Measurements from ENCODE around the gene CDKN1C.
A peak's percentile ranks its signal among the peaks of the same experiment; 100 is the strongest.

Gene CDKN1C

DNA sequence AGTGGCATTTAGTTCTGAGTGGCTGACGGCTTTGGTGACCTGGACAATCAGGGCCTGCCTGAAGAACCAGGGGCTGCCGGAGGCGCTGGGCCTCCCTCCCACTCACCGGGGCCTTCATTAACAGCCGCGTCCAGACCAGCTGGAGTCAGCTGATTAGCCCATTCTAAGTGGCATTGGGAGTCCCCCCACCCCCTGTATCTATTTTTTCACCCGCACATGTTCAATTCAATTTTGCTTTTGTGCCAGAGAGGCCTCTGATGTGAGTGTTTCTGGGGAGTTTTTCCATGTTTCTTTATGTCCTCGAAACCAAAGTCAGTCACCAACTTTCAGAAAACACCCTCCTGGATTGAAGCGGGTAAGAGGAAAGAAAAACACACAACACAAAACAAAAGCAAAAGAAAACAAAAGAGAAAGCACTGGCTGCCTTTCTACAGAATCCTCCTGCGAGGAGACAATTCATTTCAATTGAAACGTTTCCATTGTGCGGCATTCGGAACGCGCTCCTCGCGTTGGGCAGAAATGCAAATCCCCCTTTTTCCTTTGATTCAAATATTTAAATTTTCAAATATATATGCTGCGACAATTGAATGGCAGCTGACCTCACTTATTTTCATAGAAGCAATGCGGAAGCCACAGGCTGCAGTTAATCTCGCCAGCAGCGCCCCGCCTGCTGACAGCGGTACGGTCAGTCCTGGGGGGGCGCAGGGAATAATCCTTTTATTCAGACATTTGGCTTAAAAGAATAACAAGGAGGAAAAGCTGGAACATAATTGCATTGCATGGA lies 17.7 kb downstream of the CDKN1C start:
- no peak for DNase-seq

DNA sequence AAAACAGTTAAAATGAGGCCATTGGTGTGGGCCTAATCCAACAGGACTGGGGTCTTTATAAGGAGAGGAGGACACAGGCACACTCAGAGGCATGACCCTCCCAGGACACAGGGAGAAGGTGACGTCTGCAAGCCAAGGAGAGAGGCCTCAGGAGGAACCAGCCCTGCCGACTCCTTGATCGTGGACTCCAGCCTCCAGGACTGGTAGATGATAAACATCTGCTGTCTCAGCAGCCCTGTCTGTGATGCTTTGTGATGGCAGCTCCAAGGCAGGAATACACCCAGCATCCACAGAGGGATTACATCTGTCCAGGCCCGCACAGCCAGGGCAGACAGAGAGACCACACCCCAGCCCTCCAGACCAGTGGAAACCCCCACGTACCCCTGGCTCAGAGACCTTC lies 18.4 kb downstream of the CDKN1C start:
- DNase-seq: no peak

DNA sequence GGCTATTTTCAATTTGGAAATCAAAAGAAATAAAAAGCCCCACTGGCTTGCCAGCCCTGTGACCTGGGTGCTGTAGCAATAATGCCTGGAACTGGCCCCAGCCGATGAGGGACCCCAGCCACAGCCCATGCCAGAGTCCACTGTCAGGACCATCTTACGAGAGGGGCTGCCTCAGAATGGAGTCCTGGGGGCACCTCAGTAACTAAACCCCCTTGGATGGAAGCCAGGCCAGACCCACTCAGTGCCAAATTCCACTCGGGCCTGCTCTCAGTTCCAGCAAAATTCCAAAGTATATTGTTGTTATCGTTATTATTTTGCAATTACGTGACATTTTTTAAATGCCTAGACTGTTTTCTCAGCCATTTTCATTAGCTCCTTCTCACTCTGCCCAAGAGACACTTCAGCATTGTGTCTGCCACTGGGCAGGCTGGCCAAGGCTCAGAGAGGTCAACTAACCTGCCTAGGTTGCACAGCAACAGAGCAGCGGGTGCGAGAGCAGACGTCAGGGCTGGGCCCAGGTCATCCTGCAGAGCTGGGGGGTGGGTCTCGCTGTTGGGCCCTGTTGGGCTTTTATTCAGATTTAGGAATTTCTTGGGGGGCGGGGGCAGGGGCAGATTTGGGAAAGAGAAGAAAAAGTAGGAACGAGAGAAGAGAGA lies 19.5 kb downstream of the CDKN1C start:
- no peak for DNase-seq

DNA sequence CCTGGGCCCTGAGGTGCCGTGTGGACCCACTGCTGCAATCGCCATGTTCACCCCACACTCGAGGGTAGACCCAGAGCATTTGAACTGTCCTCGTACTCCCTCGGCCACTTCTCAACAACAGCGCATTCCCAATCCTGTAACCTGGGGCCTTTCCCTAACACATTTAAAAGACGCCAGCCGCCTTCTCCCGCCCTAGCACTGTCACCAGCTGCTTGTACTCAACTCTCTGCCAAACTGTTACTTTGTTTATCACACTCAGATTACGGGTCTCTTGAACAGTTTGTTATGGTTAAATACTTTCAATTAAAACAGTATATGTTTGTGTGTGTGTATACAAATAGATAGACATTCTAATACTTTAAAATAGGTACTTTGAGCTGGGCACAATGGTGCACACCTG lies 20.7 kb downstream of the CDKN1C start:
- DNase-seq: no peak

DNA sequence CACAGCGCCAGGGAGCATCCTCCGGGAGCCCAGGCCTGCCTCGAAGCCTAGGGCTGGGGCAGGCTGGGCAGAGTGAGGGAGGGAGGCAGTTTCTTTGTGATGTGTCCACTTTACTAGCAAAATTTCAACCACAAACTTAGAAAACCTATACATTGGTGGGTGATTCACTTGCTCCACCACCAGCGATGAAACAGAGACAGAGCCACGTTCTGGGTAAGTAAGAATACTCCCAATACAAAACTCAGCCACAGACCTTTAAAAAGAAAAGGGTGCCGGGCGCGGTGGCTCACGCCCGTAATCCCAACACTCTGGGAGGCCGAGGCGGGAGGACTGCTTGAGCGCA lies 22.3 kb downstream of the CDKN1C start:
- DNase-seq: no peak

DNA sequence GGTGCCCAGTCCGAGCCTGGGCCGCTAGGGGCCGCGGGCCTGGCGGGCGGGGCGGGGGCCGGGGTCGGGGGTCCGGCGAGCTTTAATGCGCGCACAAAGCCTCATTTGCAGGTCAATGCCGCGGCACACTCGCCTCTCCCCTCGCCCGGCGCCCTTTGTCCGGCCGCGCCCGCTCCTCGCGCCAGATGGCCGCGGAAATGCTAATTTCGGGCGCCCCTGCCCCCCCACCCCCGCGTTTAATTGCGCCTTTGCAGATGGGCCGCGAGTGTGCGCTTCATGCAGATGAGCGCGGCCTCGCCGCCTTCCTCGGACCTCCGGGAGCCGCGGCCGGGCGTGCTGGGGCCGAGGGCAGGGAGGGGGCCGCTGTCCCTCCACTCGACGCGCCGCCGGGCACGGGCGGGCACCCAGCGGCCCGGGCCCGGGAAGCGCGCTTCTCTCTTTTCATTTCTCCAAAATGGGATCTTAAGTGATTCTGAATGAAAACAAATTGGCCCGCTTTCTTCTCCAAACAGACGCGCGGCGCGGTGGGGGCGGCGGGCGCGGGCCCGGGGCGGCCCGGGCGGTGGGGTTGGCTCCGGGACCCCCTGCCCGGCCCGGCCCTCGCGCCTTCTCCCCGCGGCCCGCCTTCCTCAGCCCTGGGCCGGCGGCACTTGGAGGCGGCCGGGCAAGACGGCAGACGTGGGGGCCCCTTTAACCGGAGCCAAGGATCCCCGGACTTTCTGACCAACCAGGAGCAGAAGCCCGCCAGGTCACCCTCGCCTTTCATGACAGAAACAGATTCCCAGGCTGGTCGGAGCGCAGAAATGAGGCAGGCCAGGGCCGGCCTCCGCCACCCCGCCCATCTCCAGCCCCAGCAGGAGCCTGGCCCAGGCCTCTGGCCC lies 22.9 kb downstream of the CDKN1C start:
- DNase-seq: no peak

DNA sequence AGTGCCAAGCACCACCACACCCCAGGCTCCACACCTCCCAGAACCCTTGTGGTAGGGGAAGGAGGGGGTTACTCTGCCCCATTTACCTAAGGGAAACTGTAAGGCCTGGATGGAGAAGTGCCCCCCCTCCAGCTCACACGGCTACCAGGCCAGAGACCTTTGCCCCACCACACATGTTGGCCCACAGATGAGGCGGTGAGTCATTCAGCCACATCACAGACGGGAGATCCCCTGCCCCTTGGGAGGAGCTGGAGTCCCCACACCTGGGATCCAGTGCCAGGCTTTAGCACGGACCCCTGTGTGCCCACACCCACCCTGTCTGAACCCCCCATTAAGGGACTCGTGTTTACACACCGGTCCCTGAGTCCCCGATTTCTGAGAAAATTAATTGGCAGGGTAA lies 24.9 kb downstream of the CDKN1C start:
- DNase-seq: no peak

DNA sequence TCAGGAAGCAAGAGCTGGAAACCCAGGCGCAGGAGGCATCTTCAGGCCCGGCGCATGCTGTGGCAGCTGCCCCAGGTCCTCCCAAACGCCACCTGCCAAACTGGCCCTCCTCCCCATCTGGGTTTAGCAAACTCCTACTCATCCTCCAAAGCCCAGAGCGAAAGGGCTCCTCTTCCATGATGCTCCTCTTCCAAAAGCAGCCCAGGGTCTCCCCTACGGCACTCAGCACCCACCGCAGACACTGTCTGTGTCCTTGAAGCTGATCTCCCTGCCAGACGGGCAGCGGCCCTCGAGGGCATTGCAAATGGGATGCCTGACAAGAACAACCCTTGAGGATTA lies 25.9 kb downstream of the CDKN1C start:
- no peak for DNase-seq

DNA sequence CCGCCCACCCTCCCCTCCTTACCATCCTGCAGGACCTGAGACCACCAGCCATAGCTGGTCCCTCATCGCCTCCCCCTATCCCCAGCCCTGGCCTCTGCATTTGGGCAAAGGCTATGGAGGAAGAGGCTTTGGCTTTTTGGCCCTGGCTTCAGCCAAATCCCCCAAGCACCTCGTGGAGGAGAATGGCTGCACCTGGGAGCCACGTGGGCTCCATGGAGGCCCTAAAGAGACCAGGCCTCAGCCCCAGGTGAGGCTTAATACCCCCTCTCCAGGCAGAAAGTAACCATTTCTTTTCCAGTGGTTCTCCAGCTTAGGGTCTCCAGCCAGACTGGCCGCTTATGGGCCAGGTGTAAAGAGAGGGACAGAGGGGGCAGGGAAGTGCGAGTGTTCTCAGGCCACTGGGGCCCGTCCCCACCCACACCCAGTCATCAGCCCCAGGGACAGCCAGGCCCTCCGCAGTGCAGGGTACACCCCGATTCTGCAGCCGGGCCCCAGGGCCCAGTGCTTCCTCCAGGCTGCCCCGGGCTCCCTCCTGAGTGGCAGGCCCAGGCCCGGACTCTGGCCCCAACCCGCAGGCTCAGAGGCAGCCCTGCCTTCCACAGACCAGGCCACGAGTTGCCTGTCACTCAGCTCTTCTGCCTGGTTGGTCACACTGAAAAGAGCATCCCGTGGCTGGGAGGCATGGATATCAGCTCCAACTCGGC lies 26.4 kb downstream of the CDKN1C start:
- DNase-seq: no peak

DNA sequence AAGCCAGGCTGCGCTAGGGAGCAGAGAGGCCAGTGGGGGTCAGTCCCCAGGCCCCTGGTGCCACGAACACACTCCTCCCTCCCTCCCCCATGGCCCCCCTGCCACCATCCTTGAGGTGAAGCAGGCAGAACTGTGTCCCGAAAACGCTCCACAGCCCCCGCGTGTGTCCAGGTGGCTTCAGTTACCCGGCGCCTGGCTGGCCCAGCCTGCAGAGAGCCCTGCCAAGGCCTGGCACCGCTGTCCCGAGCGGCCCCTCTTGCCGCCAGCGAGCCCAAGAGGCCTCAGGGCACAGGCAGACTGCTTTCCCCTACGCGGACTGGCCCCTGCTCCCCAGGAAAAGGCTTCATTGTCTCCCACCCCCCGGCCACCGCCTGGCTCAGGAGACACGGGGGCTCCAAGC lies 27.7 kb downstream of the CDKN1C start:
- DNase-seq: no peak

DNA sequence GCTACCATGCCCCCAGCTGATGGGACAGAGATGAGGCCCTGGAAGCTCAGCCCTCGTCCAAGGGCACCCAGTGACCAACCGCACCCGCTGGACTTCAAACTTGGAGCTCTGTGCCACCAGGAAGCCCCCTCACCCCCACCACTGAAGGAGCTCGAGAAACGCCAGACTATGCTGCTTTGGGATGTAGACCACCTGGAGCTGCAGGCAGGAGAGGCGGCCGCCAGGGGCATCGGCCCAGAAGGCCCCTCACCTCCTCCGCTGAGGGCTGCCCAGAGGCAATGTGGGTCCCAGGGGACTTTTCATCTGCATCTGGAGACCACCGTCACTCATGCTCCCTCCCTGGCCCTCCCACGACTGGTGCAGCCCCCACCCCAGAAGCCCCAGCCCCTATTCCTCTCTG lies 28.3 kb downstream of the CDKN1C start:
- DNase-seq: no peak

DNA sequence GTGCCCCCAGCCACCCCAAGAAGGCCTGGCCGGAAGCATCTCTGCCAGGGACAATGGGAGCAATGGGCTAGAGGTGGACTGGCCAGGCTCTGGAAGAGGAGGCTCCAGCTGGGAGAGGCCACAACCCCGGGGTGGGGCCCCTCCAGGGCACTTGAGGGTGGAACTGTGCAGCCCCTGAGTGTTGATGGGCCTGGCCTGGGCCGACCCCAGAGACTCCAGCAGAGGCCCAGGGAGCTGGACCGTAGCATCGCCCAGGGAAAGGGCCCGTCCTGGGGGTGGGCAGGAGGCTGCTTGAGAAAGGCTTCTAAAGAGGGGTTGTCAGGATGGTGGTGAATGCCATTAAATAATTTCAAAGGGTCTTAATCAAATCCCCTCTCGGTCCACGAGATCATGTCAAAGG lies 30.4 kb downstream of the CDKN1C start:
- DNase-seq: no peak

DNA sequence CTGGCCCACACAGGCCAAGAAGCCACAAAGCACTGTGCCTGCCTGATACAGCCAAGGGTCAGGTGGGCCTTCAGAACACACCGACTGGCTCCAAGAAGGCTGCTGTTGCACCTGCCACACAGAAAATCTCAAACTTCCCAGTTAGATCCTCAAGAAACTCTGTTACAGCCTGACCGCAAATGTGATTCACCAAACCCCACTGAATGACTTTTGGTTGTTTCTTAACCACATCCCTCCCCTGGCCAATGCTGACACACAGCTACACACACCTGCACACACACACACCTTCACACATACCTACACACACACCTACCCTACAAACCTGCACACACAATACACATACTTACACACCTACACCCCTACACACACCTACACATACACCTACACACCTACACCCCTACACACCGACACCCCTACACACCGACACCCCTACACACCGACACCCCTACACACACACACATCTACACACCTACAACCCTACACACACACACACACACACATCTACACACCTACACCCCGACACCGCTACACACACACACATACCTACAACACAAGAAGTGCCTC lies 31.5 kb downstream of the CDKN1C start:
- no peak for DNase-seq

DNA sequence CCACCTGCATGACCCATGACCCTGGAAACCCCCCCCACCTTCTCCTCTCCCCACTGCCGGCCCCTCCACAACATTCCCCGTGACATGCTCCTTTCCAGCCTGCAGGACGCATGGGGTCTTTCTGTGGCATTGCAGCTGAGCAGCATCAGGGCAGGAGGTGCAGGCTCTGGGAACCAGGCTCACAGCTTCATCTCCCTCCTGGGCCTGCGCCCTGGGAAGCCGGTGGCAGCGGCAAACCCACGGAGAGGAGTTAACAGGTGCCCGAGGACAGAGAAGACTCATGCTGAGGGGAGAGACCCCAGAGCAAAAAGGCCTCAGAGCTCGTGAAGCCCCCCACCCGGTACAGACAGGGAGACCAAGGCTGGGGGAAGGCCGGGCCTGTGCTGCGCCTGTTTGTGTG lies 32.2 kb downstream of the CDKN1C start:
- DNase-seq: no peak

DNA sequence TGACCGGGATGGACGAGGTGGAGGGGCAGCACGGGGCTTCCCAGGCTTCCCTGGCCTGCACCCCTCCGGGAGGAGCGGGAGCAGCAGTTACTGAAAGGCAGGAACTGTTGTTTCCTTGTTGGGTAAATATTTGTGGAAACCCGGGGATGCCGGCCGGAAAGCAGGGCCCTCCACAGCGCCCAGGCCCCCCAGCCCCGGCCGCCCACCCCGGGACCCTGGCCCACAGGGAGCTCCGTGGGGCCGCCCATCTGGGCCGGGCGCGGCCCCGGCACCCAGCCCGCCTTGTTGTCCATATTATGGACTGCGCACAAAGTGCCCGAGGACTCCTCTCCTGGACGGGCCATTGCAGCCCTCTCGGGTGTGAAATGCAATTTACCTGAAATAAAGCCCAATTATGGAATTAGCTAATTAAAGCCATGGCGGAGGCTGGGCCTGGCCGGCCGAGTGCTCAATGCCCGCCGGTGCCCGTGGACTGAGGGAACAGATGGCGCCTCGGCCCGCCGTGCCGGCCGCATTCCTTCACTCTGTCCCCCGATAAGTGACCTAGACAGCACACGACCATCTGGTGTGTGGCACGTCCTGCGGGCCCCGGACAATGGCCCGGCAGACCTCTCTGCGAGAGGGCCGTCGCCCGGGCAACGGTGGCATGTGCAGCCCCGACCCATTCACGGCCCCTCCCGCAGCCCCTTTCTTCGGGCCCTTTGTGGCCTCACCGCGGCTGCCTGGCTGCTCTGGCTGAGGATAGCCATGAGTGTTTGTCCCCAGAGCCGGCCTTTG lies 35.4 kb downstream of the CDKN1C start:
- no peak for DNase-seq

DNA sequence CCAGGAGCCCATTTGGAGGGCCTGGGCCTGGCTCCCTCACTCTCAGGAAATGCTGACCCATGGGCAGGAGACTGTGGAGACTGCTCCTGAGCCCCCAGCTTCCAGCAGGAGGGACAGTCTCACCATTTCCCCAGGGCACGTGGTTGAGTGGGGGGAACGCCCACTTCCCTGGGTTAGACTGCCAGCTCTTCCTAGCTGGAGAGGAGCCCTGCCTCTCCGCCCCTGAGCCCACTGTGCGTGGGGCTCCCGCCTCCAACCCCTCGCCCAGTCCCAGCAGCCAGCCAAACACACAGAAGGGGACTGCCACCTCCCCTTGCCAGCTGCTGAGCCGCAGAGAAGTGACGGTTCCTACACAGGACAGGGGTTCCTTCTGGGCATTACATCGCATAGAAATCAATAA lies 37.1 kb downstream of the CDKN1C start:
- no peak for DNase-seq

DNA sequence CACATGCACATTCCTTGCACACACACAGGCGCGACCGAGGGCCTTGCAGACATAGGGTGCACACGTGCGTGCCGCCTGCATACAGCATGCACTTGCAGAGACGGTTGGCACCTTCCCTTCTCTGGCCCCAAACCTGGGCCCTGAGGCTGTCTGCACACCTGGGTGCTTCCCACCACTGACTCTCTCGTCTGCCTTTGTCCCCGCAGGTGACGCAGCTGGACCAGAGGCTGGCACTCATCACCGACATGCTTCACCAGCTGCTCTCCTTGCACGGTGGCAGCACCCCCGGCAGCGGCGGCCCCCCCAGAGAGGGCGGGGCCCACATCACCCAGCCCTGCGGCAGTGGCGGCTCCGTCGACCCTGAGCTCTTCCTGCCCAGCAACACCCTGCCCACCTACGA lies 38.0 kb downstream of the CDKN1C start:
- peak; percentile 89 for DNase-seq

DNA sequence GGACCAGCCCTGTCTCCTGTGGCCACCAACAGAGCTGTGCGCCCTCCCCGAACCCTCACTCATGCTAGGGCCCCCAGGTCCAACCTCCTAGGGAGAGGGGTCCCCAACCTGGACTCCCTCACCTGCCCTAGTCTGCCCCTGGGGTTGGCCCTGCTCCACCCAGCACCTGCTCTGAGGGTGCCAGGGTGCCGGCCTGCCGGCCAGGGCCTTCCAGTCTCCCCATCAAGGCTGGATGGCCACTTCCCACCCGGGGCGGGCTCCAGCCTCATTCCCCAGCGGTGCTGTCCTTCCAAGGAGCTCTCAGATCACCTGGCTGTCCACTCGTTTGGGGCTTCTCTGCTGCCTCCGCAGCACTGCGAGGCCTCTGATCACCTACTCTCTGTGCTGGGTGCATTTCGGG lies 39.1 kb downstream of the CDKN1C start:
- no peak for DNase-seq

DNA sequence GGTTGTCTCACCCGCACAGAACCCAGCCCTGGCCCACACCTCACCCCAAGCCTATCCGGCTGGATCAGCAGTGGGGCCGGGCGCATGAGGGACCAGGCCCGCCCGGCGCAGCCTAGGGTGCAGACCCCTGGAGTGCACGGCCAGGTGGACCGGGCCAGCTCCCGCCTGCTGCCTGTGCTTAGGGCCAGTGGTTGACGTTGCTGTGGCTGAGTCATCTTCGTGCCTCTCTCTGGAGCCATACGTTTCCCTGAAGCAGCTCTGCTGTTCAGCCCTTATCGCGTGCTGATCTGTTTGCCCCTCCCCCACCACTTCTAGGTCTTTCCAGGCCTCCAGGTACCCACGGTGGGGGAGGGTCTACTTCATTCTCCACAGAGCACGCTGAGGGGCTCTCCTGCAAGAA lies 39.5 kb downstream of the CDKN1C start:
- no peak for DNase-seq

DNA sequence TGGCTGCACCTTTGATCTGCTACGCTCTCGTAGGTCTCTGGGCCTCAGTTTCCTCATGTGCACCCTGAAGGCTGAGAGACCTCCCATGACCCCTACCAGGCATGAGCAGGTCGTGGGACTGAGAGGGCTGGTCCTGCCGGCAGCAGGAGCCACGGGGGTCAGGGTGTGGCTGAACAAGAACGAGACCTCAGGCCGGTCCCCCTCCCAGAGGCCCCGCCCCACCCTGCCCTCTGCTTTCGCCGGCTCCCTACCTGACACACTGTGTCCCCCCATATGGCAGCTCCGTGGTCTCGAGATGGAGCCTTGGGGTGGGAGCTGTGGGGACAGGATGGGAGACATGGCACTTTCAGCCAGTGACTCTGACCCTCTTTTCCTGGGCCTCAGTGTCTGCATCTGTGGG lies 40.6 kb downstream of the CDKN1C start:
- DNase-seq: no peak

DNA sequence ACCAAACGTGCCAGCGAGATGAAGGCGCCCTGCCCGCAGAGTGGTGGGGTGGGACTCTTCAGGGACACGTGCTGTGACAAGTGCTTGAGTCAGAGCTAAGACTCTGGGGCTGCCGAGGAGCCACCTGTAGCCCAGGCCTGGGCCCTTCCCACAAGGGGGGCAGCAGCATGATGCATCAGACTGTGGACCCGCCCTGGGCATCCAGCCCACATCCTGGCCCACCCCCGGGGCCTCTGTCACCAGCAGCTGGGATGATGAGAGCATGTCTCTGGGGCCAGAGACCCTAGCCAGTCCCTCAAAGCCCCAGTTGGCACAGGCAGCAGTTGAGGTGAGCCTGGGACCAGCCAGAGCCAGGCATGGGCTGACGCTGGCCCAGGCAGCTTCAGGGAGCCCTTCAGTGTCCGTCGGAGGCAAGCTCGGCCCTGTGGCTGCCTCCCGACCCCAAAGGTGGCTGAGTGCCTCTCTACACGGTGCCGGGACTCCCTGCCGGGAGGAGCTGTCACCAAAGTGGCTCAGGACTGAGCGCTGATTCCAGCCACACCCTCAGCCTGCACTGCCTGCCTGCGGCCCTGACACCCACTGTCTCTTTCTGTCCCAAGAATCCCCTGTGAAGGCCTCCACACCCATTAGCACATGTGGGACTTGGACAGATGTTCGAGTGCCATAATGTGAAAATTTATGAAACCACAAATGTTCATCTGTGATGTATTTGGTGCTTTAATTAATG lies 41.3 kb downstream of the CDKN1C start:
- DNase-seq: no peak

DNA sequence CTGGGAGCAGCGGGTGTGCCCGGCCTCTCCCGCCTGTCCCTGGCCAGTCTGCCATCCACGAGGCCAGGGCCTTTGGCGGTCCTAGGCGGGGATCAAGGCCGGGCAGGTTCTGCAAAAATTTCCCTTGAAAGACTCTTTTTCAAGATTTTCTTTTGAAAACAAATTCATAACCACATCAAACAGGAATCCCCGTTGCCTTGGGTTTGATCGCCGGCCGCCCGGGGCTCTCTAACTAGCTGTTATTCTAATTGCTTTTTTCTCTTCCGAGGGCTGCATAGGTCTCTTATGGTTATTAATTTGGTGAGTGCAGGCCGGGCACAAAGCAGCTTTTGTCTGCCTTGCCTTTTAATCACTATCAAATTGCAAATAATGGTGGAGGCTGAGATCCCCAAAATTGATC lies 42.0 kb downstream of the CDKN1C start:
- DNase-seq: no peak
